Sigmoid colon (tissue), 7 donors: Measurements from ENCODE around the gene NES. TPM values are rescaled to one million over a fixed set of nuclear protein-coding genes. Genes with fewer than 3 reads are reported as not detected.
A peak's percentile ranks its signal among the peaks of the same experiment; 100 is the strongest.
"Not testable (repeated sequence)": the region's sequence is repeated elsewhere in the genome, so short reads cannot be mapped to it uniquely, and the experiment has no call there.

ENCODE experiments used
- DNase-seq: peaks from one replicate; pipeline ENCODE4 v3.0.0-alpha.2; 2019
- H3K27ac ChIP-seq, 4 donors: fragments of 200-600 bp; sonication (generic); one replicate each; pipeline ENCODE4 v1.5.1; 2016 to 2019; ENCODE audit warnings: mild to moderate bottlenecking in 1 of 4
- H3K27me3 ChIP-seq, 3 donors: fragments of 200-600 bp; sonication (generic); one replicate each; pipeline ENCODE4 v1.5.1; 2019; ENCODE audit warnings: mild to moderate bottlenecking in 1 of 3
- H3K36me3 ChIP-seq, 4 donors: fragments of 200-600 bp; sonication (generic); one replicate each; pipeline ENCODE4 v1.5.1; 2016 to 2019
- H3K4me1 ChIP-seq, 4 donors: fragments of 200-600 bp; sonication (generic); one replicate each; pipeline ENCODE4 v1.5.1; 2017 to 2019
- H3K4me3 ChIP-seq, 4 donors: fragments of 200-600 bp; sonication (generic); one replicate each; pipeline ENCODE4 v1.5.1; 2017 to 2019; ENCODE audit warnings: mild to moderate bottlenecking in 2 of 4, moderate library complexity in 1 of 4
- H3K9me3 ChIP-seq, 4 donors: fragments of 200-600 bp in 3 of 4; sonication (generic) in 3 of 4; one replicate each; pipeline versions ENCODE4 v1.5.1 to v1.6.1; 2013 to 2019
- CTCF ChIP-seq, 4 experiments: fragments of 450-650 bp in 3 of 4; fragments of 200-600 bp in 1 of 4; IDR thresholded peaks; one replicate each; pipeline ENCODE4 v1.5.1; 2016 to 2019; ENCODE audit warnings: antibody characterized with exemption in 4 of 4, mild to moderate bottlenecking in 3 of 4, moderate library complexity in 2 of 4
- EP300 ChIP-seq, 4 donors: sonication (generic); formaldehyde crosslinking; IDR thresholded peaks; one replicate each; pipeline ENCODE4 v1.6.1; 2017; ENCODE audit warnings: antibody characterized with exemption in 4 of 4
- POLR2A ChIP-seq, 2 donors: fragments of 450-650 bp; IDR thresholded peaks; one replicate each; pipeline ENCODE4 v1.6.1; 2016; ENCODE audit warnings: antibody characterized with exemption in 2 of 2, mild to moderate bottlenecking in 2 of 2, moderate library complexity in 2 of 2
- POLR2AphosphoS5 ChIP-seq, 4 donors: sonication (generic); formaldehyde crosslinking; IDR thresholded peaks; one replicate each; pipeline ENCODE4 v1.6.1; 2017; ENCODE audit warnings: antibody characterized with exemption in 4 of 4
- WGBS, 2 donors: extraction: QIAGEN DNeasy Blood & Tissue Kit; methylation state at CpG; one replicate each; pipeline ENCODE4 v1.1.7; 2013; 5-methylcytosine and 5-hydroxymethylcytosine counted together
- intact Hi-C: fragments of 100-400 bp; cut with DNase I; formaldehyde crosslinking; loops from one replicate; pipeline ENCODE4 v1.15.1; 2023
- polyA plus RNA-seq, 3 donors: library from polyadenylated mRNA; stranded (reverse); fragments of 200-250 nt; gene quantifications; one replicate each; pipeline ENCODE4 v1.2.3, GENCODE V29; 2013
- total RNA-seq, 4 donors: library from RNA; depleted of rRNA; stranded (reverse); fragments of >200 nt; gene quantifications; one replicate each; pipeline ENCODE4 v1.1.0, GENCODE V29; 2016
- donor health status: healthy with polysubstance abuse.
- donor health status: Bipolar disorder and iron deficiency.
- donor health status: healthy.

NES gene
- total and polyA plus RNA-seq, 7 donors = 0.60 to 21.0 (median 7.1) TPM

- H3K27me3 ChIP-seq = peaks cover 31 to 96% (median 81%) of the 10 kb centered on the region in 3 donors
- H3K9me3 ChIP-seq = no peaks in the 10 kb centered on the region
- peak overlapping the region in 3 of 4 donors; percentile 33 to 47 (median 44) for H3K4me3 ChIP-seq
- no peak overlapping the region for H3K27ac ChIP-seq
- no peaks in the 10 kb centered on the region for H3K36me3 ChIP-seq
- WGBS, 2 donors = 41 to 44% methylated on average over 6 of the region's 6 CpGs
- intact Hi-C loops = no loop called here
- no peak for DNase-seq
- TF ChIP-seq CTCF (IDR thresholded peaks at IDR 0.05) (no peak), POLR2A (IDR thresholded peaks at IDR 0.05) (no peak), POLR2AphosphoS5 (IDR thresholded peaks at IDR 0.05) (no peak), EP300 (IDR thresholded peaks at IDR 0.05) (no peak)
- H3K4me1 ChIP-seq = peaks cover 0 to 18% (median 15%) of the 10 kb centered on the region in 4 donors
These were observed 36.1 kb downstream of the NES start for GRCh38 chr1:156640842-156641706.

DNA sequence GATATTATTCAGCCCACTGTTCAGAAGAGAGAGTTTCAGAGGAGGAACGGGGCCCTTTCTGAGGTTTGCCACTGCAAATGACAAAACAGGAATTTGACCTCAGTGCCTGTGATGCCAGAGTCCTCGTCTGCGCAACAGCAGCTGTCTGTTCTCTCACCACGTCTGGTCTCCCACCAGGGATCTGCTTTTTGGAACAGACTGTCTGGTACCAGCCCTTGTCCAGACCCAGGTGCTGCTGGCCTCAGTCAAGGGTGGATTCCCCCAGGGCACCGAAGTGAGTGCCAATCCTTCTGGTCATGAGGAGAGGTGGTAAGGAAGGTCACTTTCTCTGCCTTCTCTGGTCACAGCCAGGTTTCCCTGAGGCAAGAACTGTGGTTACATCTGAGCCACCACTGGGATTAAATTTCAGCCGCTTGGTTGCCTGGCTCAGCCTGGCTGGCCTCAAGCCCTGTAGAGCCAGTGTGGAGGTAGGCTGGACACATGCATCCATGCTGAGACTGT is 37.6 kb downstream of the NES start:
- H3K4me3 ChIP-seq = no peak overlapping the region
- H3K4me1 ChIP-seq = peaks cover 0 to 18% (median 15%) of the 10 kb centered on the region in 4 donors
- intact Hi-C loops = no loop called here
- WGBS, 2 donors = 34 to 54% methylated on average over 6 of the region's 6 CpGs
- no peak overlapping the region for H3K27ac ChIP-seq
- H3K9me3 ChIP-seq = no peaks in the 10 kb centered on the region
- H3K27me3 ChIP-seq = peaks cover 31 to 93% (median 71%) of the 10 kb centered on the region in 3 donors
- H3K36me3 ChIP-seq = no peaks in the 10 kb centered on the region
- TF ChIP-seq POLR2A (IDR thresholded peaks at IDR 0.05) = no peak
- TF ChIP-seq POLR2AphosphoS5 (IDR thresholded peaks at IDR 0.05) = no peak
- no peak for TF ChIP-seq CTCF (IDR thresholded peaks at IDR 0.05)
- TF ChIP-seq EP300 (IDR thresholded peaks at IDR 0.05) = no peak
- no peak for DNase-seq

DNA sequence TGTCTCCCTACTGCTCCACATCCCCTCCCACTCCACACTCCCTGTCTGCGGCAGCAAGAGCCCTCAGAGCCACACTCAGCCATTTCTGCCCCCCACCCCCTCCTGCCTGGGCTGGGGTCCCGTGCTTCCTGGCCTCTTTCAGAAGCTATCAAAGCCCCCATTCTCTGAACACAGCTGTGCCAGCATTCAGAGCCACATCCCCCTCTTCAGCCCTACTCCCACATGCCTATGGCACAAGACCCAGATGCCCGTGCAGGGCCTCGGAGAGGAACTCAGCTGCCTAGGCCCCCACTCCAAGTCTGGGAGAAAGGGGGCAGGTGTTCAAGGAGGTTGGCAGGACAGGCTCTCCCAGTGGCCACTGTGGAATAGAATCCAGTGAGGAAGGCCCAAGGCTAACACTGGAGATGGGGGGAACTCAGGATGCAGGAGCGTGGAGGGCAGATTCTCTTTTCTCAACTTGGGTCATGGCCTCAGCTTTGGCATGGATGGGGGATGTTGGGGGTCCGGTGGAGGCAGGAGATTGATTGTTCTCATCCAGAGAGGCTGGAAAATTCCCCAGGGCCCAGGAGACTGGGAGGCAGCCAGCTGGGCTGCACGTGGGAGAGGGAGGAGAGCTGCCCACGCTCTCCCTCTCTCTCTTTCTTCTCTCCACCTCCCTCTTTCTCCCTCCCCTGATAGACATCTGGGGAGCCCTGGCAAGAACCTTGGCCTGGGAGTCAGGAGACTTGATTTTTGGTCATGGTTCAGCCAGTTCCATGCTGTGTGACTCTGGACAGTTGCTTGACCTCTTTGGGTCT is 38.8 kb downstream of the NES start:
- WGBS, 2 donors = 51 to 68% methylated on average over 8 of the region's 8 CpGs
- Histone ChIP-seq H3K4me3 (no peak overlapping the region), H3K27me3 (peaks cover 31 to 94% (median 70%) of the 10 kb centered on the region in 3 donors), H3K9me3 (no peaks in the 10 kb centered on the region), H3K36me3 (no peaks in the 10 kb centered on the region), H3K27ac (no peak overlapping the region), H3K4me1 (peaks cover 0 to 18% (median 15%) of the 10 kb centered on the region in 4 donors)
- TF ChIP-seq POLR2AphosphoS5 (IDR thresholded peaks at IDR 0.05) (no peak), CTCF (IDR thresholded peaks at IDR 0.05) (no peak), POLR2A (IDR thresholded peaks at IDR 0.05) (no peak), EP300 (IDR thresholded peaks at IDR 0.05) (no peak)
- no peak for DNase-seq
- intact Hi-C loops = no loop called here

DNA sequence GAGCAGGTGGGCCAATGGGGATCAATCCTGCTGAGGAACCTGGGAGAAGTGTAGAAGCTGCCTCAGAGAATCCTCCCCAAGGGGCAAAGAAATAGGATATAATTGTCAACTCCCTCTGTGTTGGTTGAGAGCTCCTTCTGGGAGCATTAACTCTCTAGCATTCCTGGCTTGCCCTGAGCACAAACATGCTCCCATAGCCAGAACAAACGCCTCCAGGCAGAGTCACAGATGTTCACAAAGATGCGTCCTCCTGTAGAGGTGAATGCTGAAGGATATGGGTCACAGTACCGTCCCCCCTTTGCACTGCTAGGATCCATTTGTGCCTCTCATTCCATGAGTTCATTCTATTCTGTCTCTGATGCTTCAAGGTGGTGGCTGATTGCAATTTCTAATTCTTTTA is 44.9 kb downstream of the NES start:
- DNase-seq = peak; percentile 17
- peaks cover 0 to 84% (median 37%) of the 10 kb centered on the region in 3 donors for H3K27me3 ChIP-seq
- intact Hi-C loops = no loop called here

DNA sequence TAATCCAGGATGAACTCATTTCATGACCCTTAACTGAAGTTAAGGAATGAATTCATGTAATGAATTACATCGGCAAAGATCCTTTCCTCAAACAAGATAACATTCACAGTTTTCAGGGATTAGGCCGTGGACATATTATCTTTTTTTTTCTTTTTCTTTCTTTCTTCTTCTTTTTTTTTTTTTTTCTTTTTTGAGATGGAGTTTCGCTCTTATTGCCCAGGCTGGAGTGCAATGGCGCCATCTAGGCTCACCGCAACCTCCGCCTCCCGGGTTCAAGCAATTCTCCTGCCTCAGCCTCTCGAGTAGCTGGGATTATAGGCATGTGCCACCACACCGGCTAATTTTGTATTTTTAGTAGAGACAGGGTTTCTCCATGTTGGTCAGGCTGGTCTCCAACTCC is 46.1 kb downstream of the NES start:
- peaks cover 5 to 85% (median 44%) of the 10 kb centered on the region in 3 donors for H3K27me3 ChIP-seq
- not testable (repeated sequence) for H3K9me3 ChIP-seq
- 55 to 56% methylated on average over 9 of the region's 9 CpGs for WGBS, 2 donors

More for the DNA sequence above, 44.9 kb downstream of the NES start:
- H3K4me3 ChIP-seq = no peak overlapping the region
- no peaks in the 10 kb centered on the region for H3K36me3 ChIP-seq
- no peak overlapping the region for H3K27ac ChIP-seq
- no peaks in the 10 kb centered on the region for H3K9me3 ChIP-seq
- 67 to 69% methylated on average over 3 of the region's 3 CpGs for WGBS, 2 donors
- H3K4me1 ChIP-seq = no peaks in the 10 kb centered on the region
- TF ChIP-seq EP300 (IDR thresholded peaks at IDR 0.05) (no peak), POLR2A (IDR thresholded peaks at IDR 0.05) (no peak), POLR2AphosphoS5 (IDR thresholded peaks at IDR 0.05) (no peak), CTCF (IDR thresholded peaks at IDR 0.05) (no peak)

More for the DNA sequence above, 46.1 kb downstream of the NES start:
- H3K27ac ChIP-seq, H3K36me3 ChIP-seq, H3K4me1 ChIP-seq, intact Hi-C loops, H3K4me3 ChIP-seq: not testable (repeated sequence)
- DNase-seq = peak; percentile 8
